Activated naive CD4-positive, alpha-beta T cell treated with anti-CD3 and anti-CD28 coated beads, Interleukin-2, amount 10 ng/mL, durations not matched to agents 7 days and 5 days (primary cell): ENCODE data around the gene TPPP.
A peak's percentile ranks its signal among the peaks of the same experiment; 100 is the strongest.
"Not testable (repeated sequence)": the region's sequence is repeated elsewhere in the genome, so short reads cannot be mapped to it uniquely, and the experiment has no call there.

ENCODE experiments used
- CTCF ChIA-PET: fragments of 350-600 bp; sonication (Branson Sonifier 250); formaldehyde crosslinking; loops from one replicate; lab custom pipeline; 2021; ENCODE audit warnings: antibody characterized with exemption; lab: Charles Lee
- DNase-seq: peaks from one replicate; pipeline ENCODE4 v3.0.0-alpha.2; 2020
- H3K27ac Mint-ChIP-seq: one replicate; pipeline ENCODE4 v1.8.0; 2021; ENCODE audit warnings: mild to moderate bottlenecking, moderate library complexity, mixed read lengths
- H3K27me3 Mint-ChIP-seq: one replicate; pipeline ENCODE4 v1.8.0; 2021; ENCODE audit warnings: mild to moderate bottlenecking, mixed read lengths
- H3K36me3 Mint-ChIP-seq: one replicate; pipeline ENCODE4 v1.8.0; 2021; ENCODE audit warnings: mixed read lengths
- H3K4me1 Mint-ChIP-seq: one replicate; pipeline ENCODE4 v1.8.0; 2021; ENCODE audit warnings: mixed read lengths
- H3K4me3 Mint-ChIP-seq: one replicate; pipeline ENCODE4 v1.8.0; 2021; ENCODE audit warnings: mild to moderate bottlenecking, moderate library complexity, mixed read lengths
- H3K9me3 Mint-ChIP-seq: one replicate; pipeline ENCODE4 v1.8.0; 2021; ENCODE audit warnings: mixed read lengths

Gene TPPP

DNA sequence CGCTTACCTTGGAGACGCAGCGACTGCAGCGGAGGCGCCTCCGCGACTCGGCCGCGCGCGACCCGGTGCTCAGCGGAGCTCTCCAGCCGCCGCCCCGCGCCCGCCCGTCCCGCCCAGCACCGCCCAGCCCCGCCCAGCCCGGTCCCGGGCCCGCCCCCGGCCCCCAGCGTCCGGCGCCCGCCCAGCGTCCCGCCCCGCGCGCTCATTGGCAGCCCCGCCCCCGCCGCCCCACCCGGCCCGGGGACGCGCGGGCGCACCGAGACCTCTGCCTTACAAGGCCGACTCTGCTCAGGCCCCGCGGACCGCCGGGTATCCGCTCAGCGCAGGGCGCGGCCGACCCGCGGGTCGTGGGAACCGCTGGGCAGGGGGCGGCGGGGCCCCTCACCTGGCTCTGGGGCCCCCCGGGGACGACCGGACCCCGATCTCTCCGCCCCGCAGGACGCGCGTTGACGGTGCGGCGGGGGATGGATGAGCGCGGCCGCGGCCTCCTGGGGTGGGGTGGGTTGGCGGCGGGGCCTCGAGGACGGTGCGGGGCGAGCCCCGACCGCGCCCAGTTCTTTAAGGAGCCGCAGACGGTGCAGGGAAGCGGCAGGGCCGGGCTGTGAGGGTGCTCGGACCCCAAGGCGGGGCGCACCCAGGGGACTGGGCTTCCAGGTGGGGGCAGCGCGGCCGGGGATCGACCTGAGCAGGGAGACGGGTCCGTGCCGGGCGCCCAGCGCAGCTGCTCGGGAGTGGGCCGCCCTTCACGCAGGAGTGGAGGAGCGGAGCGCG, at the start of gene TPPP:
TSS of gene TPPP (minus strand) at position 82 of the 771 bp plus-strand sequence. CDS start 15,292 bp downstream, outside the sequence.
- H3K27ac Mint-ChIP-seq, H3K9me3 Mint-ChIP-seq, H3K4me1 Mint-ChIP-seq, CTCF ChIA-PET, H3K36me3 Mint-ChIP-seq: not testable (repeated sequence)
- DNase-seq: peak; percentile 85
- peaks cover 32% of the 10 kb centered on the region for H3K27me3 Mint-ChIP-seq
- H3K4me3 Mint-ChIP-seq: peak within 1 kb of the TSS; percentile 43

GRCh38 chr5:742276-742675, 49.1 kb upstream of the TPPP start:
- H3K9me3 Mint-ChIP-seq, DNase-seq, H3K27ac Mint-ChIP-seq, H3K4me1 Mint-ChIP-seq, H3K4me3 Mint-ChIP-seq, H3K27me3 Mint-ChIP-seq, CTCF ChIA-PET, H3K36me3 Mint-ChIP-seq: not testable (repeated sequence)

DNA sequence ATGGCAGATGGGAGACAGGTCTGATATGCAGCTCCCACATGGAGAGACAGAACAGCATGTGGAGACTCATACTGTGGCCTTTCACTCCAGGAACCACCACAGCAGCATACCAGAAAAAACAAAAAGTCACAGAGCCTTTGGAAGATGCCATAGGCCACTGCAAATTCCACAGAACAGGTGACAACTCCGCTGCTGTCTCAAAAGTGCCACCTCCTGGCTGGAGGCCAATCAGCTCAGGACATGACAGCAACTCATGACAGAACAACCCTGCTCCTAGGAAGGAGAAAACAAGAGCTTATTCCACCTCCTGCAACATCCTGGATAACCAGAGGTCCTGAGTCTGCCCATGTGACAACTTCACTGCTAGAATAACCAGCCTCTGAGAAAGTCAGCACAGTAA, 41.0 kb upstream of the TPPP start:
- H3K27me3 Mint-ChIP-seq: peaks cover 20% of the 10 kb centered on the region
- H3K36me3 Mint-ChIP-seq, DNase-seq, CTCF ChIA-PET, H3K9me3 Mint-ChIP-seq, H3K27ac Mint-ChIP-seq, H3K4me1 Mint-ChIP-seq, H3K4me3 Mint-ChIP-seq: not testable (repeated sequence)

DNA sequence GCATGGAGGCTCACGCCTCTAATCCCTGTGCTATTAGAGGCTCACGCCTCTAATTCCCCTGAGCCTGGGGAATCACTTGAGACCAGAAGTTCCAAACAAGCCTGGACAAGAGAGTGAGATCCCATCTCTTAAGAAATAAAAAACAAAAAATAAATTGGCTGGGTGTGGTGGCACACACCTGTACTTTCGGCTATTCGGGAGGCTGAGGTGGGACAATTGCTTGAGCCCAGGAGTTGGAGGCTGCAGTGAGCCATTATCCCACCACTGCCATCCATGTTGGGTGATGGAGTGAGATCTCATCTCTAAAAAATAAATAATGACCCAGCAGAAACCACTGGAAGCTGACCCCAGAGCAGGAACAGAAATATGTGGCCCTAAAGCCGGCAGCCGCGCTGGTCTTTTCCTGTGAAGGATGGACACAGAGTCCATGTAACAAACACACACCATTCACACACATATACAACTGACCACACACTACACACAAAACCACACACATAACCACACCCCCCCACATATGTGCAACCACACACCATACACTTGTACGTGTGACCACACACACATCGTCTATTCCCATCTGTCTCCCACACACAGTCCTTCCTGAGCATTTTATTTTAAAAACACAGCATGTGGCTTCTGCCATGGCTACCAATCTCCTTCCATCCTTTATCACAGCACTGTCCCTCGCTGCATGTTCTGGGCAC, 39.8 kb upstream of the TPPP start:
- H3K36me3 Mint-ChIP-seq, H3K9me3 Mint-ChIP-seq, DNase-seq, H3K27ac Mint-ChIP-seq, H3K4me1 Mint-ChIP-seq, H3K4me3 Mint-ChIP-seq, CTCF ChIA-PET: not testable (repeated sequence)
- peaks cover 16% of the 10 kb centered on the region for H3K27me3 Mint-ChIP-seq

GRCh38 chr5:729225-729624, 36.1 kb upstream of the TPPP start:
- H3K36me3 Mint-ChIP-seq, H3K9me3 Mint-ChIP-seq, H3K4me3 Mint-ChIP-seq, DNase-seq, H3K27ac Mint-ChIP-seq, CTCF ChIA-PET, H3K4me1 Mint-ChIP-seq: not testable (repeated sequence)
- H3K27me3 Mint-ChIP-seq: peaks cover 16% of the 10 kb centered on the region

DNA sequence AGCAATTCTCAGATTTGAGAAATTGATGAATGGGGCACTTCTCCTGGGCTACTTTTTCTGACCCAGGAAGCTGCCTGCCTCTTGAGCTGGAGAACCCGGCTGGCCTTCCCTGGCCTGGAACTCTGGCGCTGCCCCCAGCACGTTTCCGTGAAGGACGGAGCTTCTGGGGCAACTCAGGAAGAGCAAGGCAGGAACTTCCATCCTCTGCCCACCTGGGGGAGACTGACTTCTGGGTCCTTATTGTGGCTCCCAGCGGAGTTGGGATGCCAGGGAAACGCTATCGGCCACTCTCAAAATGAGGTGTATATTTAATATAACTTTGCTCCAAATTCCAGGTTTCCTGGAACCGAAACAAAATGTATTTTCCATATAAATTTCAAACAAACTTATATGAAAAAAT, 33.9 kb upstream of the TPPP start:
- H3K4me3 Mint-ChIP-seq, CTCF ChIA-PET, H3K9me3 Mint-ChIP-seq, H3K27me3 Mint-ChIP-seq, H3K4me1 Mint-ChIP-seq, H3K27ac Mint-ChIP-seq, H3K36me3 Mint-ChIP-seq, DNase-seq: not testable (repeated sequence)

DNA sequence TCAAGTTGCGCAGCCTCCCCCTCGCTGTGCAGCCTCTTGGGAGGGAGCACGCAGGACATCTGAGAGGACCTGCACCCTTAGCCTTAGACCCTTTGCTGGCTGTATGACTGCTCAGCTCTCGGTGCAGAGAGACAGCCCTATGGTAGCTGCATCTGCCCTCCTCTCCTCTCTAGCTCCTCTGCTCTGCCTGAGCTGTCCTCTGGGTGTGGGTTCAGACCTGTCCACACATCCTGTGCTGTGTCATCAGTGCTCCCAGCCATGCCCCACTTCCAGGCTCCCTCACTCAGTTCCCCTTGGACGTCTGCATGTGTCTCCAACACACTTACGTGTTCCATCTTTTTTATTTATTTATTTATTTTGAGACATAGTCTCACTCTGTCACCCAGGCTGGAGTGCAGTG, 30.7 kb upstream of the TPPP start:
- H3K27me3 Mint-ChIP-seq, H3K4me1 Mint-ChIP-seq, CTCF ChIA-PET, H3K27ac Mint-ChIP-seq, H3K4me3 Mint-ChIP-seq, DNase-seq, H3K9me3 Mint-ChIP-seq, H3K36me3 Mint-ChIP-seq: not testable (repeated sequence)

DNA sequence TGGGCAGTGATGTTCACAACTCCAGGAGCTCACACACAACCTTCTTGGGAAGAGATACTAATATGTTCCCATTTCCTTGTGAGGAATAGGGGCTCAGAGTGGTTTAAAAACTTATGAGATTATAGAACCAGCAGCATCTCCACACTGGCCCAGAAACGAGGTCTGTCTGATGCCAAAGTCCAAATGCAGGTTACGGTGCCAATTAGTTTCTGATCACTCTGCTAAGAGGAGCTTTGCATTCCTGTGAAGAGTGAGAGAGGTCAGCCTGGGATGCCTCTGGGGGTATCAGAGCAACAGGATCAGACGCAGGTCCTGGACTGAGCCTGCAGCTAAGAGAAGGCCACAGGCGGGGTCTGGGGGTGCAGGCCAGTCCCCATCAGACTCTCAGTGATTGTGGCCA, 30.2 kb upstream of the TPPP start:
- H3K4me1 Mint-ChIP-seq, H3K4me3 Mint-ChIP-seq, CTCF ChIA-PET, DNase-seq, H3K27ac Mint-ChIP-seq, H3K36me3 Mint-ChIP-seq: not testable (repeated sequence)
- H3K27me3 Mint-ChIP-seq: peaks cover 11% of the 10 kb centered on the region
- H3K9me3 Mint-ChIP-seq: peaks cover 10% of the 10 kb centered on the region

- H3K27ac Mint-ChIP-seq, DNase-seq, H3K4me3 Mint-ChIP-seq, H3K4me1 Mint-ChIP-seq, CTCF ChIA-PET, H3K36me3 Mint-ChIP-seq: not testable (repeated sequence)
- Mint-ChIP-seq H3K27me3 (peaks cover 34% of the 10 kb centered on the region), H3K9me3 (peaks cover 12% of the 10 kb centered on the region)
Observed at GRCh38 chr5:719379-719778, 26.2 kb upstream of the TPPP start.

GRCh38 chr5:717143-717542, 24.0 kb upstream of the TPPP start:
- peaks cover 4% of the 10 kb centered on the region for H3K36me3 Mint-ChIP-seq
- peaks cover 12% of the 10 kb centered on the region for H3K9me3 Mint-ChIP-seq
- CTCF ChIA-PET: no interaction called here
- no peak overlapping the region for H3K4me3 Mint-ChIP-seq
- DNase-seq: no peak
- H3K4me1 Mint-ChIP-seq: no peaks in the 10 kb centered on the region
- H3K27ac Mint-ChIP-seq: no peak overlapping the region
- peaks cover 34% of the 10 kb centered on the region for H3K27me3 Mint-ChIP-seq

GRCh38 chr5:716740-717139, 23.6 kb upstream of the TPPP start:
- H3K27ac Mint-ChIP-seq, H3K36me3 Mint-ChIP-seq, H3K4me3 Mint-ChIP-seq, DNase-seq, H3K4me1 Mint-ChIP-seq, CTCF ChIA-PET: not testable (repeated sequence)
- Mint-ChIP-seq H3K9me3 (peaks cover 12% of the 10 kb centered on the region), H3K27me3 (peaks cover 35% of the 10 kb centered on the region)

DNA sequence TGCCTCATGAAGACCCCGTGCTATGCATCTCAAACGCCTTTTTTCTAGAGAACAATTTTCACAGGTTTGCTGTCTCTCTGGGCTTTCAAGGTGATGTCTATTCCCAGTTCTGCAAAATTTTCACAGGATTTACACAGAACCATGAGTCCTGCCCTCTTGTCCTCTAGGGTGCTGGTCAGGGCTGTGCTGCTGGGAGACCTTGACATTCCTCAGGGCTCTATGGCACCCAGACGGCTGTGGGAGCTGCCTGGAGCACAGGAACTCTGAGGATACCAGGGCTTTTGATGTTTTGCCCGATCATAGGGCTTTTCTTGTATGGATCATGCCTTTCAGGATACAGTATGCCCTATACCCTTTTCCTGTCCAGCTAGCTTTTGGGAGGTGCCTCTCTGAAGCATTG, 22.5 kb upstream of the TPPP start:
- Mint-ChIP-seq H3K27me3 (peaks cover 46% of the 10 kb centered on the region), H3K9me3 (peaks cover 19% of the 10 kb centered on the region)
- H3K4me1 Mint-ChIP-seq, H3K36me3 Mint-ChIP-seq, H3K27ac Mint-ChIP-seq, H3K4me3 Mint-ChIP-seq, DNase-seq, CTCF ChIA-PET: not testable (repeated sequence)

GRCh38 chr5:714215-715118, 21.3 kb upstream of the TPPP start:
- DNase-seq, CTCF ChIA-PET, H3K4me3 Mint-ChIP-seq, H3K27ac Mint-ChIP-seq, H3K36me3 Mint-ChIP-seq, H3K4me1 Mint-ChIP-seq: not testable (repeated sequence)
- H3K9me3 Mint-ChIP-seq: peaks cover 19% of the 10 kb centered on the region
- H3K27me3 Mint-ChIP-seq: peaks cover 50% of the 10 kb centered on the region

GRCh38 chr5:713686-714085, 20.5 kb upstream of the TPPP start:
- H3K36me3 Mint-ChIP-seq, CTCF ChIA-PET, H3K4me3 Mint-ChIP-seq, H3K4me1 Mint-ChIP-seq, DNase-seq, H3K27ac Mint-ChIP-seq: not testable (repeated sequence)
- H3K27me3 Mint-ChIP-seq: peaks cover 48% of the 10 kb centered on the region
- H3K9me3 Mint-ChIP-seq: peaks cover 15% of the 10 kb centered on the region
